Measurements from ENCODE around the gene RNASEH2C. TPM values are rescaled to one million over a fixed set of nuclear protein-coding genes. Genes with fewer than 3 reads are reported as not detected.
A peak's percentile ranks its signal among the peaks of the same experiment; 100 is the strongest.
"Not testable (repeated sequence)": the region's sequence is repeated elsewhere in the genome, so short reads cannot be mapped to it uniquely, and the experiment has no call there.

Gene RNASEH2C
- polyA plus RNA-seq, 4 donors = 36.9 to 65.1 (median 50.2) TPM

- no peaks in the 10 kb centered on the region for H3K9me3 ChIP-seq (ENCODE audit: control insufficient read depth in 2 of 2, insufficient read depth in 1 of 2, low read depth in 1 of 2, low read length in 1 of 2)
- no peaks in the 10 kb centered on the region for H3K27me3 ChIP-seq (ENCODE audit: control insufficient read depth in 3 of 3, insufficient read depth in 3 of 3, low read length in 3 of 3)
- H3K27ac ChIP-seq (ENCODE audit: low read depth in 1 of 3, low read length in 2 of 3) = no peak overlapping the region
- 80 to 91% (median 86%) methylated on average over 5 of the region's 5 CpGs for WGBS, 3 donors
- no peak for FAIRE-seq
- peaks cover 0 to 9% (median 2%) of the 10 kb centered on the region in 3 donors for H3K4me1 ChIP-seq (ENCODE audit: control insufficient read depth in 3 of 3, insufficient read depth in 2 of 3, low read depth in 1 of 3, low read length in 2 of 3)
- no peak overlapping the region for H3K4me3 ChIP-seq (ENCODE audit: low read depth in 1 of 3, low read length in 3 of 3)
- H3K36me3 ChIP-seq (ENCODE audit: control insufficient read depth in 3 of 3, insufficient read depth in 2 of 3, low read depth in 1 of 3, low read length in 3 of 3) = peaks cover 0 to 9% (median under 1%) of the 10 kb centered on the region in 3 donors
- no peak for DNase-seq
Observed at GRCh38 chr11:65708451-65708850, 12.1 kb downstream of the RNASEH2C start.

GRCh38 chr11:65707002-65707401 lies 13.6 kb downstream of the RNASEH2C start:
- H3K36me3 ChIP-seq (ENCODE audit: control insufficient read depth in 3 of 3, insufficient read depth in 2 of 3, low read depth in 1 of 3, low read length in 3 of 3); H3K4me3 ChIP-seq (ENCODE audit: low read depth in 1 of 3, low read length in 3 of 3); H3K27me3 ChIP-seq (ENCODE audit: control insufficient read depth in 3 of 3, insufficient read depth in 3 of 3, low read length in 3 of 3); DNase-seq; FAIRE-seq; H3K4me1 ChIP-seq (ENCODE audit: control insufficient read depth in 3 of 3, insufficient read depth in 2 of 3, low read depth in 1 of 3, low read length in 2 of 3); H3K9me3 ChIP-seq (ENCODE audit: control insufficient read depth in 2 of 2, insufficient read depth in 1 of 2, low read depth in 1 of 2, low read length in 1 of 2); H3K27ac ChIP-seq (ENCODE audit: low read depth in 1 of 3, low read length in 2 of 3): not testable (repeated sequence)
- 92 to 94% (median 93%) methylated on average over 9 to 10 of the region's 12 CpGs for WGBS, 3 donors

GRCh38 chr11:65706303-65706763 lies 14.3 kb downstream of the RNASEH2C start:
- DNase-seq = peak; percentile 55 to 59
- H3K9me3 ChIP-seq (ENCODE audit: control insufficient read depth in 2 of 2, insufficient read depth in 1 of 2, low read depth in 1 of 2, low read length in 1 of 2); H3K27ac ChIP-seq (ENCODE audit: low read depth in 1 of 3, low read length in 2 of 3); FAIRE-seq; H3K36me3 ChIP-seq (ENCODE audit: control insufficient read depth in 3 of 3, insufficient read depth in 2 of 3, low read depth in 1 of 3, low read length in 3 of 3); H3K4me1 ChIP-seq (ENCODE audit: control insufficient read depth in 3 of 3, insufficient read depth in 2 of 3, low read depth in 1 of 3, low read length in 2 of 3); H3K4me3 ChIP-seq (ENCODE audit: low read depth in 1 of 3, low read length in 3 of 3); H3K27me3 ChIP-seq (ENCODE audit: control insufficient read depth in 3 of 3, insufficient read depth in 3 of 3, low read length in 3 of 3): not testable (repeated sequence)
- WGBS, 3 donors = 1 to 18% (median 5%) methylated on average over 14 of the region's 14 CpGs

GRCh38 chr11:65703846-65704245 lies 16.8 kb downstream of the RNASEH2C start:
- Histone ChIP-seq H3K4me1 (ENCODE audit: control insufficient read depth in 3 of 3, insufficient read depth in 2 of 3, low read depth in 1 of 3, low read length in 2 of 3) (no peaks in the 10 kb centered on the region), H3K9me3 (ENCODE audit: control insufficient read depth in 2 of 2, insufficient read depth in 1 of 2, low read depth in 1 of 2, low read length in 1 of 2) (peaks cover 0 to 7% of the 10 kb centered on the region in 2 donors), H3K36me3 (ENCODE audit: control insufficient read depth in 3 of 3, insufficient read depth in 2 of 3, low read depth in 1 of 3, low read length in 3 of 3) (no peaks in the 10 kb centered on the region), H3K27ac (ENCODE audit: low read depth in 1 of 3, low read length in 2 of 3) (no peak overlapping the region), H3K4me3 (ENCODE audit: low read depth in 1 of 3, low read length in 3 of 3) (no peak overlapping the region), H3K27me3 (ENCODE audit: control insufficient read depth in 3 of 3, insufficient read depth in 3 of 3, low read length in 3 of 3) (peaks cover 0 to 6% (median 0%) of the 10 kb centered on the region in 3 donors)
- 74 to 82% (median 81%) methylated on average over 4 of the region's 4 CpGs for WGBS, 3 donors
- DNase-seq (no peak), FAIRE-seq (no peak)

- Histone ChIP-seq H3K36me3 (ENCODE audit: control insufficient read depth in 3 of 3, insufficient read depth in 2 of 3, low read depth in 1 of 3, low read length in 3 of 3) (no peaks in the 10 kb centered on the region), H3K4me1 (ENCODE audit: control insufficient read depth in 3 of 3, insufficient read depth in 2 of 3, low read depth in 1 of 3, low read length in 2 of 3) (no peaks in the 10 kb centered on the region), H3K27ac (ENCODE audit: low read depth in 1 of 3, low read length in 2 of 3) (no peak overlapping the region), H3K9me3 (ENCODE audit: control insufficient read depth in 2 of 2, insufficient read depth in 1 of 2, low read depth in 1 of 2, low read length in 1 of 2) (peaks cover 0 to 7% of the 10 kb centered on the region in 2 donors), H3K4me3 (ENCODE audit: low read depth in 1 of 3, low read length in 3 of 3) (no peak overlapping the region), H3K27me3 (ENCODE audit: control insufficient read depth in 3 of 3, insufficient read depth in 3 of 3, low read length in 3 of 3) (peaks cover 0 to 6% (median 0%) of the 10 kb centered on the region in 3 donors)
- 82 to 92% (median 84%) methylated on average over 1 of the region's 1 CpG for WGBS, 3 donors
- DNase-seq (no peak), FAIRE-seq (no peak)
Observed at GRCh38 chr11:65701686-65702085, 18.9 kb downstream of the RNASEH2C start.

GRCh38 chr11:65700399-65700798 lies 20.2 kb downstream of the RNASEH2C start:
- Histone ChIP-seq H3K27ac (ENCODE audit: low read depth in 1 of 3, low read length in 2 of 3) (no peak overlapping the region), H3K4me3 (ENCODE audit: low read depth in 1 of 3, low read length in 3 of 3) (no peak overlapping the region), H3K36me3 (ENCODE audit: control insufficient read depth in 3 of 3, insufficient read depth in 2 of 3, low read depth in 1 of 3, low read length in 3 of 3) (no peaks in the 10 kb centered on the region), H3K27me3 (ENCODE audit: control insufficient read depth in 3 of 3, insufficient read depth in 3 of 3, low read length in 3 of 3) (peaks cover 0 to 6% (median 0%) of the 10 kb centered on the region in 3 donors), H3K4me1 (ENCODE audit: control insufficient read depth in 3 of 3, insufficient read depth in 2 of 3, low read depth in 1 of 3, low read length in 2 of 3) (no peaks in the 10 kb centered on the region), H3K9me3 (ENCODE audit: control insufficient read depth in 2 of 2, insufficient read depth in 1 of 2, low read depth in 1 of 2, low read length in 1 of 2) (peaks cover 0 to 7% of the 10 kb centered on the region in 2 donors)
- WGBS, 3 donors = 42 to 76% (median 65%) methylated on average over 3 of the region's 3 CpGs
- FAIRE-seq (no peak), DNase-seq (no peak)

- Histone ChIP-seq H3K4me3 (ENCODE audit: low read depth in 1 of 3, low read length in 3 of 3) (no peak overlapping the region), H3K27me3 (ENCODE audit: control insufficient read depth in 3 of 3, insufficient read depth in 3 of 3, low read length in 3 of 3) (peaks cover 0 to 6% (median 0%) of the 10 kb centered on the region in 3 donors), H3K4me1 (ENCODE audit: control insufficient read depth in 3 of 3, insufficient read depth in 2 of 3, low read depth in 1 of 3, low read length in 2 of 3) (no peaks in the 10 kb centered on the region), H3K27ac (ENCODE audit: low read depth in 1 of 3, low read length in 2 of 3) (no peak overlapping the region), H3K9me3 (ENCODE audit: control insufficient read depth in 2 of 2, insufficient read depth in 1 of 2, low read depth in 1 of 2, low read length in 1 of 2) (peaks cover 0 to 7% of the 10 kb centered on the region in 2 donors), H3K36me3 (ENCODE audit: control insufficient read depth in 3 of 3, insufficient read depth in 2 of 3, low read depth in 1 of 3, low read length in 3 of 3) (no peaks in the 10 kb centered on the region)
- FAIRE-seq = no peak
- WGBS, 3 donors = 83 to 85% (median 84%) methylated on average over 7 of the region's 7 CpGs
- DNase-seq = no peak
Observed at GRCh38 chr11:65699306-65699705, 21.3 kb downstream of the RNASEH2C start.

- 13 to 34% (median 26%) methylated on average over 8 of the region's 8 CpGs for WGBS, 3 donors
- peaks cover 0 to 6% (median 0%) of the 10 kb centered on the region in 3 donors for H3K27me3 ChIP-seq (ENCODE audit: control insufficient read depth in 3 of 3, insufficient read depth in 3 of 3, low read length in 3 of 3)
- H3K36me3 ChIP-seq (ENCODE audit: control insufficient read depth in 3 of 3, insufficient read depth in 2 of 3, low read depth in 1 of 3, low read length in 3 of 3) = no peaks in the 10 kb centered on the region
- peaks cover 0 to 7% of the 10 kb centered on the region in 2 donors for H3K9me3 ChIP-seq (ENCODE audit: control insufficient read depth in 2 of 2, insufficient read depth in 1 of 2, low read depth in 1 of 2, low read length in 1 of 2)
- no peaks in the 10 kb centered on the region for H3K4me1 ChIP-seq (ENCODE audit: control insufficient read depth in 3 of 3, insufficient read depth in 2 of 3, low read depth in 1 of 3, low read length in 2 of 3)
- H3K27ac ChIP-seq (ENCODE audit: low read depth in 1 of 3, low read length in 2 of 3) = no peak overlapping the region
- FAIRE-seq (no peak), DNase-seq (peak in 1 of 2 donors; percentile 32)
- H3K4me3 ChIP-seq (ENCODE audit: low read depth in 1 of 3, low read length in 3 of 3) = no peak overlapping the region
Observed at GRCh38 chr11:65698205-65698604, 22.4 kb downstream of the RNASEH2C start.
